ENCODE results near the gene GSPT1.

- TF ChIP-seq CTCF (IDR thresholded peaks at IDR 0.05) (no peak), POLR2A (IDR thresholded peaks at IDR 0.05) (no peak)
Measured at GRCh38 chr16:11841026-11841425, 74.7 kb downstream of the GSPT1 start.

All from body of pancreas (tissue), 4 donors.